H1 (cell line): ENCODE results near the gene WDR5. TPM values are rescaled to one million over a fixed set of nuclear protein-coding genes. Genes with fewer than 3 reads are reported as not detected.

Source experiments
- CTCF ChIA-PET: fragments of 300-600 bp; sonication (Branson Sonifier 250); formaldehyde crosslinking; loops from one replicate; lab custom pipeline; 2021; ENCODE audit not compliant: partially characterized antibody; lab: Charles Lee
- POLR2A ChIA-PET: fragments of 300-600 bp; sonication (Branson Sonifier 250); formaldehyde crosslinking; loops from one replicate; lab custom pipeline; 2021; ENCODE audit warnings: inconsistent platforms; ENCODE audit not compliant: partially characterized antibody; lab: Charles Lee
- DNase-seq, 2 experiments: peaks; one replicate each; pipeline versions ENCODE4 v3.0.0 to v3.0.0-alpha.2; 2010 to 2022; ENCODE audit warnings: low spot score in 2 of 2, low read depth in 1 of 2, mixed read lengths in 1 of 2
- FAIRE-seq: peaks from 2 replicates; lab custom pipeline; 2011; peaks lifted over from hg19 to GRCh38; lab: Jason Lieb, UNC
- H2AFZ ChIP-seq: 2 replicates; pipeline ENCODE4 v1.8.1; 2012; ENCODE audit warnings: low read length, inconsistent platforms
- H2AK5ac ChIP-seq: 2 replicates; pipeline ENCODE4 v1.6.1; 2013; ENCODE audit warnings: low read depth, low read length
- H2BK120ac ChIP-seq: replicated peaks from 2 replicates; pipeline ENCODE3; 2013; ENCODE audit warnings: low read depth, low read length, inconsistent platforms
- H2BK12ac ChIP-seq: 2 replicates; pipeline ENCODE4 v1.6.1; 2013; ENCODE audit warnings: low read depth, low read length
- H2BK15ac ChIP-seq: 2 replicates; pipeline ENCODE4 v1.6.1; 2013; ENCODE audit warnings: low read length
- H2BK20ac ChIP-seq: 2 replicates; pipeline ENCODE4 v1.6.1; 2013; ENCODE audit warnings: low read length
- H2BK5ac ChIP-seq: 2 replicates; pipeline ENCODE4 v1.6.1; 2013; ENCODE audit warnings: low read depth, low read length
- H3K14ac ChIP-seq: 2 replicates; pipeline ENCODE4 v1.6.1; 2013; ENCODE audit warnings: inconsistent platforms; ENCODE audit not compliant: insufficient read length
- H3K18ac ChIP-seq: 2 replicates; pipeline ENCODE4 v1.6.1; 2013; ENCODE audit warnings: low read length; ENCODE audit errors: extremely low read depth
- H3K23ac ChIP-seq: 2 replicates; pipeline ENCODE4 v1.6.1; 2013; ENCODE audit warnings: inconsistent platforms; ENCODE audit not compliant: insufficient read length
- H3K23me2 ChIP-seq: 2 replicates; pipeline ENCODE4 v1.6.1; 2013; ENCODE audit warnings: low read depth, low read length
- H3K27ac ChIP-seq: 2 replicates; pipeline ENCODE4 v1.6.1; 2011; ENCODE audit warnings: low read depth, low read length, inconsistent platforms
- H3K27me3 ChIP-seq, 4 experiments: replicated peaks in 1 of 4; 1 replicate in 1 of 4; 2 replicates in 3 of 4; pipeline versions ENCODE4 v1.6.1 to v1.8.1; 2011 to 2013; ENCODE audit warnings: low read length in 3 of 4, mild to moderate bottlenecking in 3 of 4, inconsistent platforms in 2 of 4, mixed read lengths in 2 of 4, moderate library complexity in 1 of 4; ENCODE audit not compliant: control insufficient read depth in 3 of 4, insufficient read depth in 3 of 4; ENCODE audit errors: extremely low read depth in 1 of 4
- H3K36me3 ChIP-seq, 4 experiments: 2 replicates each; pipeline versions ENCODE4 v1.6.1 to v1.8.1; 2011 to 2013; ENCODE audit warnings: mild to moderate bottlenecking in 4 of 4, low read length in 3 of 4, moderate library complexity in 2 of 4, control low read depth in 1 of 4, inconsistent platforms in 1 of 4; ENCODE audit not compliant: insufficient read depth in 4 of 4, control insufficient read depth in 2 of 4
- H3K4ac ChIP-seq: replicated peaks from 2 replicates; pipeline ENCODE3; 2013; ENCODE audit warnings: low read length, low read depth, mixed read lengths, inconsistent platforms; ENCODE audit not compliant: insufficient read length
- H3K4me1 ChIP-seq, 4 experiments: replicated peaks in 1 of 4; 1 replicate in 1 of 4; 2 replicates in 3 of 4; pipeline versions ENCODE4 v1.6.1 to v1.8.1; 2011 to 2013; ENCODE audit warnings: low read length in 3 of 4, inconsistent platforms in 2 of 4, mixed read lengths in 1 of 4; ENCODE audit not compliant: insufficient read depth in 4 of 4, control insufficient read depth in 3 of 4
- H3K4me2 ChIP-seq, 2 experiments: 2 replicates each; pipeline versions ENCODE4 v1.6.1 to v1.8.1; 2011 to 2013; ENCODE audit warnings: low read depth in 2 of 2, low read length in 2 of 2, control low read depth in 1 of 2, inconsistent platforms in 1 of 2, mild to moderate bottlenecking in 1 of 2; ENCODE audit not compliant: insufficient read depth in 1 of 2
- H3K4me3 ChIP-seq, 4 experiments: fragments of 200-600, 300-600 bp in 1 of 4; sonication (generic), shearing (Covaris generic), sonication (Bioruptor Twin) in 1 of 4; 2 replicates each; pipeline versions ENCODE4 v1.5.1 to v1.8.1; 2011 to 2016; ENCODE audit warnings: low read length in 4 of 4, low read depth in 3 of 4, control low read depth in 2 of 4, inconsistent platforms in 2 of 4, mild to moderate bottlenecking in 2 of 4, mixed read lengths in 1 of 4, moderate library complexity in 1 of 4; ENCODE audit not compliant: insufficient read depth in 2 of 4; ENCODE audit errors: extremely low read depth in 1 of 4
- H3K56ac ChIP-seq: replicated peaks from 2 replicates; pipeline ENCODE3; 2013; ENCODE audit warnings: low read depth, mild to moderate bottlenecking, mixed read lengths, low read length, inconsistent platforms; ENCODE audit not compliant: insufficient read length
- H3K79me1 ChIP-seq: 2 replicates; pipeline ENCODE4 v1.6.1; 2013; ENCODE audit warnings: low read depth, low read length, control low read depth
- H3K79me2 ChIP-seq, 2 experiments: 2 replicates each; pipeline versions ENCODE4 v1.6.1 to v1.8.1; 2012 to 2013; ENCODE audit warnings: low read length in 2 of 2, mild to moderate bottlenecking in 2 of 2, inconsistent platforms in 1 of 2; ENCODE audit not compliant: insufficient read depth in 2 of 2, control insufficient read depth in 1 of 2
- H3K9ac ChIP-seq, 4 experiments: replicated peaks in 1 of 4; 1 replicate in 1 of 4; 2 replicates in 3 of 4; pipeline versions ENCODE4 v1.6.1 to v1.8.1; 2011 to 2013; ENCODE audit warnings: low read depth in 3 of 4, low read length in 3 of 4, control low read depth in 2 of 4, mild to moderate bottlenecking in 2 of 4, moderate library complexity in 2 of 4, inconsistent platforms in 1 of 4; ENCODE audit errors: extremely low read depth in 1 of 4
- H3K9me3 ChIP-seq, 2 experiments: 2 replicates each; pipeline versions ENCODE4 v1.6.1 to v1.8.1; 2012 to 2013; ENCODE audit warnings: mild to moderate bottlenecking in 2 of 2, moderate library complexity in 2 of 2, control low read depth in 1 of 2, inconsistent platforms in 1 of 2, low read depth in 1 of 2, low read length in 1 of 2, mixed read lengths in 1 of 2; ENCODE audit not compliant: insufficient read depth in 2 of 2
- H4K20me1 ChIP-seq, 2 experiments: replicated peaks in 1 of 2; 2 replicates each; pipeline versions ENCODE3 to v1.8.1; 2011 to 2013; ENCODE audit warnings: inconsistent platforms in 2 of 2, low read length in 2 of 2, mild to moderate bottlenecking in 1 of 2; ENCODE audit not compliant: insufficient read depth in 2 of 2, control insufficient read depth in 1 of 2
- H4K5ac ChIP-seq: 2 replicates; pipeline ENCODE4 v1.6.1; 2013; ENCODE audit warnings: low read length, low read depth, mixed read lengths, inconsistent platforms; ENCODE audit not compliant: insufficient read length
- H4K8ac ChIP-seq: 2 replicates; pipeline ENCODE4 v1.8.0; 2013; ENCODE audit warnings: mild to moderate bottlenecking, moderate library complexity, low read length, inconsistent platforms; ENCODE audit not compliant: insufficient read depth; ENCODE audit errors: extremely low read depth
- H4K91ac ChIP-seq: replicated peaks from 2 replicates; pipeline ENCODE3; 2013; ENCODE audit warnings: low read length, mixed read lengths, inconsistent platforms; ENCODE audit not compliant: insufficient read length
- ASH2L ChIP-seq: fragments of 200-600, 300-600 bp; sonication (generic); IDR thresholded peaks from one replicate; pipeline ENCODE4 v1.7.1; 2017; ENCODE audit warnings: low read length
- CBX5 ChIP-seq: fragments of 300-800, 300-1000 bp; sonication (generic); IDR thresholded peaks from 2 replicates; pipeline ENCODE4 v1.7.1; 2016; ENCODE audit warnings: antibody characterized with exemption, low read length, low read depth
- EGR1 ChIP-seq: IDR thresholded peaks from 2 replicates; pipeline ENCODE4 v1.6.1; 2011; ENCODE audit warnings: low read depth, low read length, borderline replicate concordance
- GTF2F1 ChIP-seq: IDR thresholded peaks from 2 replicates; pipeline ENCODE4 v1.6.1; 2012; ENCODE audit warnings: low read depth, low read length, improper control_type of control experiment, borderline replicate concordance
- HDAC2 ChIP-seq, 2 experiments: fragments of 300-600 bp in 1 of 2; sonication (generic) in 1 of 2; IDR thresholded peaks; 2 replicates each; pipeline ENCODE4 v1.6.1; 2011 to 2012; ENCODE audit warnings: low read depth in 2 of 2, low read length in 2 of 2, mild to moderate bottlenecking in 2 of 2, moderate library complexity in 2 of 2, borderline replicate concordance in 1 of 2, inconsistent platforms in 1 of 2
- HDAC6 ChIP-seq: IDR thresholded peaks from one replicate; pipeline ENCODE4 v1.7.1; 2012; ENCODE audit warnings: low read depth, mild to moderate bottlenecking, inconsistent platforms, low read length, moderate library complexity
- NRF1 ChIP-seq: IDR thresholded peaks from 2 replicates; pipeline ENCODE4 v1.6.1; 2011; ENCODE audit warnings: mild to moderate bottlenecking, low read depth, low read length, improper control_type of control experiment
- SAP30 ChIP-seq: fragments of 300-600 bp; sonication (generic); IDR thresholded peaks from 2 replicates; pipeline ENCODE4 v1.7.1; 2012; ENCODE audit warnings: low read length, moderate library complexity, mild to moderate bottlenecking, inconsistent platforms; ENCODE audit not compliant: insufficient read depth, insufficient replicate concordance
- SIRT6 ChIP-seq: IDR thresholded peaks from one replicate; pipeline ENCODE4 v1.7.1; 2012; ENCODE audit warnings: low read length, inconsistent platforms
- TAF7 ChIP-seq: optimal IDR thresholded peaks from 2 replicates; pipeline ENCODE3; 2011; ENCODE audit warnings: low read depth, mild to moderate bottlenecking, inconsistent platforms, low read length, moderate library complexity, borderline replicate concordance
- WGBS, 2 experiments: shearing (Covaris generic) in 1 of 2; methylation state at CpG; one replicate each; pipeline versions ENCODE4 v1.1.6 to v1.1.7; 2013 to 2015; ENCODE audit warnings: low lambda C conversion rate in 2 of 2, mixed read lengths in 2 of 2, inconsistent platforms in 1 of 2, low coverage in 1 of 2, missing lambda C conversion rate in 1 of 2; ENCODE audit not compliant: insufficient replicate concordance in 2 of 2, insufficient coverage in 1 of 2, insufficient read length in 1 of 2; ENCODE audit errors: extremely low coverage in 1 of 2, missing lambda C conversion rate in 1 of 2; 5-methylcytosine and 5-hydroxymethylcytosine counted together
- polyA plus RNA-seq, 7 experiments: library from polyadenylated mRNA; depleted of rRNA in 3 of 7; stranded (reverse) in 5 of 7; unstranded in 2 of 7; fragments of >200 nt in 5 of 7; fragments of 200-250 nt in 2 of 7; gene quantifications; 1 replicate in 5 of 7; 2 replicates in 1 of 7; 4 replicates in 1 of 7; pipeline versions ENCODE4 v1.2.1 to v1.2.3, GENCODE V29; 2011 to 2013; ENCODE audit warnings: missing spikeins in 2 of 7, mixed read lengths in 2 of 7
- total RNA-seq: library from RNA; stranded (reverse); fragmentation: NEBNext Ultra II Directional; extraction: Animal tissue kit (Norgen Biotek cat#: 25700); gene quantifications from 2 replicates; pipeline ENCODE4 v1.2.1, GENCODE V29; 2021

The WDR5 gene
- total and polyA plus RNA-seq, 2 of the 8 experiments (the other 6 are each of a cell fraction or from before 2014, with no cell fraction given): 38.4 to 68.1 TPM

DNA sequence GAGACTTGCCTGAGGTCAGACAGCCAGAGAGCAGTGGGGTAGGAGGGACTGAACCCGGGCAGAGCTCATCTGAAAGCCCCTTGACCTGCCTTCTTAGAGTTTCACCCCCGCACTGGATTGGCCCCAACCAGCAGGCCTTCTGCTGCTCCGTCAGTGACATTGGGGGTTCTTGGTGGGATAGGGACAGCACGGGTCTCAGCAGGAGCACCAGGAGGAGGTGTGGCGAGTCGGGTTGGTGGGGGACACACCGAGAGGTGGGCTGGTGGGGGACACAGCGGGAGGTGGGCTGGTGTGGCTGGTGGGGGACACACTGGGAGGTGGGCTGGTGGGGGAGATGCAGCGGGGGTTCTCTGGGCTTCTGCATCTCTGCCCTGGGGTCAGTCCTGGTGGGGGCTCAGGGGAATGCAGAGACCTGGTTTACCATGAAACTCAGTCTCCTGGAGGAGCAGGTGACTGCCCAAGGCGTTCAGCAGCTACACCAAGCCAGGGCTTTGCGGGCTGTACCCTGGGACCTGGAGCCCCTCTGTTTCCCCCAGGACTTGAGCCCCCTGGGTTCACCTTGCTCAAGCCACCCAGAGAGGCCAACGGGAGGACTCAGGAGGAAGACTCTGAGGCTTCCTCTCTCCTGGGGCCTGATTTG lies 56.5 kb downstream of the WDR5 start:
- Histone ChIP-seq H3K4me2 (no peak overlapping the region), H4K8ac (peak overlapping the region; percentile 63; the same call in 1 of the 2 replicates), H3K18ac (no peak overlapping the region), H2AFZ (no peak overlapping the region), H3K23me2 (peaks cover 3% of the 10 kb centered on the region; the same call in 1 of the 2 replicates), H3K27me3 (peaks cover 0 to 8% (median 2%) of the 10 kb centered on the region in 4 experiments; a peak in 4 of 7 replicates), H3K14ac (no peak overlapping the region), H2BK120ac (no peak overlapping the region), H2BK20ac (no peak overlapping the region), H2BK15ac (no peak overlapping the region), H2BK12ac (no peak overlapping the region), H4K5ac (no peak overlapping the region), H3K9me3 (no peaks in the 10 kb centered on the region), H3K4me3 (no peak overlapping the region), H3K9ac (no peak overlapping the region), H2BK5ac (no peak overlapping the region), H3K79me1 (no peaks in the 10 kb centered on the region), H3K4ac (no peak overlapping the region), H3K36me3 (no peaks in the 10 kb centered on the region), H3K56ac (no peak overlapping the region), H2AK5ac (no peak overlapping the region), H3K79me2 (no peaks in the 10 kb centered on the region), H3K4me1 (peaks cover 0 to 17% (median 4%) of the 10 kb centered on the region in 4 experiments; a peak in 4 of 7 replicates), H4K20me1 (no peaks in the 10 kb centered on the region), H3K27ac (no peak overlapping the region), H4K91ac (no peak overlapping the region), H3K23ac (no peak overlapping the region)
- no peak for TF ChIP-seq HDAC2 (IDR thresholded peaks at IDR 0.05; ENCODE audit: borderline replicate concordance in 1 of 2, low read depth in 2 of 2, low read length in 2 of 2)
- TF ChIP-seq NRF1: no peak
- TF ChIP-seq TAF7: no peak
- no peak for TF ChIP-seq SIRT6
- no peak for TF ChIP-seq GTF2F1
- no peak for TF ChIP-seq EGR1
- no peak for TF ChIP-seq SAP30
- no peak for TF ChIP-seq HDAC6
- no peak for TF ChIP-seq CBX5
- TF ChIP-seq ASH2L: no peak
- WGBS, 2 experiments: 89% methylated on average over 10 of the region's 12 CpGs; no CpG with 5 or more reads in 1 of the 2 experiments
- POLR2A ChIA-PET: no interaction called here
- CTCF ChIA-PET: interaction anchor here (0.6 to 1.9 kb wide), 2 partner anchors 129 to 251 kb away, joined by 3 to 4 read pairs; no protein-coding TSS in a partner anchor
- FAIRE-seq (no peak), DNase-seq (no peak)
